IPS-18c (cell line): ENCODE data around the gene FOXF1.

Experiments used
- H3K4me3 ChIP-seq: 2 replicates; pipeline ENCODE4 v1.7.0; 2013; ENCODE audit warnings: low read depth, mild to moderate bottlenecking, low read length, moderate library complexity; ENCODE audit not compliant: insufficient read depth
- H3K9me3 ChIP-seq: one replicate; pipeline ENCODE4 v1.6.1; 2013; ENCODE audit warnings: mild to moderate bottlenecking, low read length, moderate library complexity; ENCODE audit not compliant: control insufficient read depth, insufficient read depth

FOXF1 gene

GRCh38 chr16:86485746-86486145 lies 24.6 kb upstream of the FOXF1 start:
- peaks cover 5% of the 10 kb centered on the region for H3K9me3 ChIP-seq

DNA sequence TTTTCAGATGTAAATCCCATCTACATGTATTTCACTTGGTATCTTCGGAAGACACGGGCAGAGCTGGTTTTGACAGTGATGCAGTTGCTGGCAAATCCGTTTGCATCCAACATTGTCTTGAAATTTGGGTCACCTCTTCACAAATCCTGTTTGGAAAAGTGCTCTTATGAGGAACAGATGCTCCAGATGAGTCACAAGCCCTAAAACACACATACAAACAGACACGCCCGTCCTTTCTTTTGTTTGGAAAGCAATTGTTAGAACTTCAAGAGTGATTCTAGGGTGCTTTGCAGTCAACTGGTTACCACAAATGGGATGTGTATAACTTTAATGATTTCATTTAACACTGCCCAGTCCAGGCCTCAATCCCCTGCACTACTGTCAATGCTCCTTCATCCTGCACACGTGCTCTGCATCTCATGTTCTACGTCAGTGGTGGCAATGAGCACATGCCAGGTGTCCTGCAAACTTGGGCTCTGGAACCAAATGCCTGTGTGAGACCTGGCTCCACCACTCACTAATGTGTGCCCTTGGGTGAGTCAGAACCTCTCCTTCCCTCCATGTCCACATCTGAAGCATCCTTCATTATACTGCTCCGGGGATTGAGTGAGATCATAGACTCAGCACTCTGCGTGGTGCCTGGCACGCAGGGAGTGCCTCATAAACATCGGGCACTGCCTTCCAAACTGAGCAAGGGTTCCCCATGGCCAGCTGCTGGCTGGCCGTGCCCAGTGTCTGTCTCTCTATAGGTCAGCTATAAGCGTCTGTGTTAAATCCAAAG lies 19.3 kb upstream of the FOXF1 start:
- Histone ChIP-seq H3K9me3 (no peaks in the 10 kb centered on the region), H3K4me3 (no peak overlapping the region)

More at GRCh38 chr16:86485746-86486145, 24.6 kb upstream of the FOXF1 start:
- no peak overlapping the region; the same call in 1 of the 2 replicates for H3K4me3 ChIP-seq

GRCh38 chr16:86491640-86492023 lies 18.7 kb upstream of the FOXF1 start:
- H3K4me3 ChIP-seq, result no peak overlapping the region
- H3K9me3 ChIP-seq, result no peaks in the 10 kb centered on the region

- no peak overlapping the region for H3K4me3 ChIP-seq
- no peaks in the 10 kb centered on the region for H3K9me3 ChIP-seq
These were observed 17.9 kb upstream of the FOXF1 start for GRCh38 chr16:86492267-86492960.

GRCh38 chr16:86492961-86493629 lies 17.2 kb upstream of the FOXF1 start:
- no peaks in the 10 kb centered on the region for H3K9me3 ChIP-seq

GRCh38 chr16:86494039-86494564 lies 16.2 kb upstream of the FOXF1 start:
- Histone ChIP-seq H3K4me3 (no peak overlapping the region; the same call in 1 of the 2 replicates), H3K9me3 (no peaks in the 10 kb centered on the region)

More at GRCh38 chr16:86492961-86493629, 17.2 kb upstream of the FOXF1 start:
- H3K4me3 ChIP-seq, result no peak overlapping the region

GRCh38 chr16:86494565-86495356 lies 15.6 kb upstream of the FOXF1 start:
- Histone ChIP-seq H3K4me3 (no peak overlapping the region; the same call in 1 of the 2 replicates), H3K9me3 (no peaks in the 10 kb centered on the region)

GRCh38 chr16:86495357-86495701 lies 15.0 kb upstream of the FOXF1 start:
- Histone ChIP-seq H3K9me3 (no peaks in the 10 kb centered on the region), H3K4me3 (no peak overlapping the region)

DNA sequence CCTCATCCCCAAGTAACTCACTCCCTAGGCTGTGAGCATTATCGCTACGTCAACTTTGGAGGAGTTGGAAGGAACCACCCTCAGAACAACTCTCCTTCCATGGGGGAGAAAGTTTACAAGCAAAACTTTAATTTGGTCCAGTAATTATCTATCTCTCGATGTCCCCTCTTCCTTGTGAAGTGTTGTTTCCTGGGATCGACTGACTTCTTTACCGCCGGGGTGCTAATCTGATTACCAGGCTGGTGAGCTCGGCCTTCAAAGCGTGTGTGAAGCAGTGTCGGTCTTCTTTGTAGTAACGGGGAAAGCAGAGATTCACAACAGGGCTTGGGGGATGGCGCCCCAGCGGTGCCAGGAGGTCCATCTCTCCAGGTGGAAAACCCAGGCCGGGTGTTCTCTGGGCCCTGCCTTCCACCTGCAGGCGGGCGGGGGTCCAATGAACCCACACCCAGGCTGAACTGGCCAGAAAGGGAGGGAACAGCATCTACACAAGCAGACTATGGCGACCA lies 14.5 kb upstream of the FOXF1 start:
- Histone ChIP-seq H3K4me3 (no peak overlapping the region), H3K9me3 (no peaks in the 10 kb centered on the region)

GRCh38 chr16:86496262-86496928 lies 13.9 kb upstream of the FOXF1 start:
- no peaks in the 10 kb centered on the region for H3K9me3 ChIP-seq
- H3K4me3 ChIP-seq, result no peak overlapping the region

DNA sequence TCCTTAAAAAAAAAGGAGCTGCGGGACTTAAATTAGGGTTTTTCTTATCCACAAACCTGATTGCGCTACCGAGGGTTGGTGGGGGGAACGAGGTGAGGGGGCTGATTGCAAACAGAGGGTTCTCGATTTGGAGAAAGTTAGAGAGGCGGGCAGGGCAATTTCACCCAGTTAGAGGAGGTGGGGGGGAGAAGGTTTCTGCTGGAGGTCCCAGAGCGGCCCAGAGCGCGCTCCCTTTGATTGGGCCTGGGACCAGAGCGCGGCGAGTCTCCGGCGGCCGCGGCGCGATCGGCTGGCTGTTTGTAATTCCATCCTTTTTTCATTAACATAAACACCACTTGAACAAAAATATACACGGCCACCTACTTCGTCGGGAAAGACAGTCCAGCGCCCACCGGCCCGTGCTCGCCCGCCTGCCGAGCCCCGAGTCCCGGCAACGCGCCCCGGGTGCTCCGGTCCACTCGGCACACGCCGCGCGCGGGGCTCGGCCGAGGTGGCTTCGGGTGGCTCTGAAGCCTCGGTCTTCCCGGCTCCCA lies 13.3 kb upstream of the FOXF1 start:
- H3K4me3 ChIP-seq, result no peak overlapping the region
- H3K9me3 ChIP-seq, result no peaks in the 10 kb centered on the region

GRCh38 chr16:86497551-86498021 lies 12.7 kb upstream of the FOXF1 start:
- Histone ChIP-seq H3K9me3 (no peaks in the 10 kb centered on the region), H3K4me3 (no peak overlapping the region)

DNA sequence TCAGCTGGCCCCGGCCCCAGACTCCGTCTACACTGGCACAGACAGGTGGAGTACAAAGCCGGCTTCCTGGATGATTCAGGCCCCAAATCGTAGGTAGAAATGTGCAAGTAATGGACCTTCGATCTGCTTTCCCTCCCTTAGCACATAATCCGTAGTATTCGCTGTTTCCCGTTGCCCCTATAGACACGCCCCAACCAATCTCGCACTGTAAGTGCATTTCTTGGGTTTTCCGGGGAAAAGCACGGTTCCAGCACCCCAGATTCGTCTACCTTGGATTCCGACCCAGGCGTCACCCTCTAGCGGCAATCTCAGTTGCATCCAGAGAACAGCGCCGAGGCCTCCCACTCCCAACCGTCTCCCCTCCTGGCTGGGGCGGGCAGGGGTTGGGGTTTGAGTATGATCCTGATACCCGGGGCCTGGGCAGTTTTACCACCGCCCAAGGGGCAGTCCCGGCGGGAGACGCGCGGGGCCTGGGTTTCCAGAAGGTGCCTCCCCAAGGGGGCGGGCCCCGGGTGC lies 12.1 kb upstream of the FOXF1 start:
- no peaks in the 10 kb centered on the region for H3K9me3 ChIP-seq
- H3K4me3 ChIP-seq, result no peak overlapping the region; the same call in 1 of the 2 replicates

GRCh38 chr16:86498671-86499439 lies 11.5 kb upstream of the FOXF1 start:
- no peaks in the 10 kb centered on the region for H3K9me3 ChIP-seq
- no peak overlapping the region; the same call in none of the 2 replicates for H3K4me3 ChIP-seq

DNA sequence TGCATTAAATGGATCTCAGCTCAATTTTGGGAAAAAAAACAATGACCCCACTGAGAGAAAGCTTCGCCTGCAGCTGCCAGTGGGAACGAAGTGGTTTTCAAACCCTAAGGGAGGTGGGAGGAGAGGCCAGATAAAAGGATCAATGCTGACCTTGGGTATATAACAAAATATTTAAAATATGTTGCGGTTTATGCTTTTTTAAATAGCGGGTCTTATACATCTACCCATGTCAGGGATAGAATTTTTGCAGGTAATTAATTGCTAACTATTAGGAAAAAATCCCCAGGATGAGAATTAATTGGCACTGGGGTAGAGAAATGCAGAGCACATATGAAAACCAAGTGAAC lies 10.9 kb upstream of the FOXF1 start:
- no peaks in the 10 kb centered on the region for H3K9me3 ChIP-seq
- no peak overlapping the region for H3K4me3 ChIP-seq
